ENCODE results near the gene CARF. TPM values are rescaled to one million over a fixed set of nuclear protein-coding genes. Genes with fewer than 3 reads are reported as not detected.

The CARF gene
- total and polyA plus RNA-seq, 2 of the 13 experiments (the other 11 are each of a cell fraction or from before 2014, with no cell fraction given), result 3.0 to 5.4 TPM

DNA sequence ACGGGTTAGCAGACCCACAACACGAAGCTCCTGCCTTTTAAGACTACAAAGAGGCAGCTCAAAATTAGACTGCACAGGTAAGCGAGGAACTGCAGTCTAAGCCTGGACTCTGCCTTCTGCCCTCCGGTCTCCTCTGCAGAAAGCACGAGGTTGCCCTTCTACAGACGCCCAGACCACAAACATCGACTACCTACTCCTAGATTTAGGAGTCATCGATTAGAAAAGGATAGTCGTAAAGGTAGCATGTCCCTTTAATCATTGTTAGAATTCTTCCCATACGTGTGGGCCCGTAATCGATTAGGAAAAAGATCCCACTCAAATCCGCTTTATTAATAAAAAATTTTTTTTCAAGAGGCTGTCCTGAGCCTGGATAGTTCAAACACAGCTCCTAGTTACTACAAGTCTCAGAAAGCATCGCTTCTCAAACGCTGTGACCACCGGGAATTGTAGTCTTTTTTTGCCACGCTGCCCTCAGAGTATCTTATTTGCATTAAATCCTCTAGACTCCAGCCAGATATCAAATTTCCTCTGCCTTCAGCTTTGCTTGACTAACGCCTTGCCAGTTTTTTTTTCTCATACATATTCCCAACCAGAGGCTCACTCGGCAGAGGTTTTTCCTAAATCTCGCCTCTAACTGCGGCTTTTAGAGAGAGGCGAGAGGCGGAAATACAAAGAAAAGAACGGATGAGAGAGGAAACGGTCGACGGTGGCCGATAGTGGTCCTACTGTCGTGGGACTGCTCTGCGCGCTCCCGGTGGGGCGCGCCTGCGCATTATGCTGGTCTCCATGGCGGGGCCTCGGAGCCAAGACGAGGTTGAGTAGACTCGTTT, at the start of gene CARF, which contains the start of gene WDR12 (continued):
- TF ChIP-seq, protein P1, sequence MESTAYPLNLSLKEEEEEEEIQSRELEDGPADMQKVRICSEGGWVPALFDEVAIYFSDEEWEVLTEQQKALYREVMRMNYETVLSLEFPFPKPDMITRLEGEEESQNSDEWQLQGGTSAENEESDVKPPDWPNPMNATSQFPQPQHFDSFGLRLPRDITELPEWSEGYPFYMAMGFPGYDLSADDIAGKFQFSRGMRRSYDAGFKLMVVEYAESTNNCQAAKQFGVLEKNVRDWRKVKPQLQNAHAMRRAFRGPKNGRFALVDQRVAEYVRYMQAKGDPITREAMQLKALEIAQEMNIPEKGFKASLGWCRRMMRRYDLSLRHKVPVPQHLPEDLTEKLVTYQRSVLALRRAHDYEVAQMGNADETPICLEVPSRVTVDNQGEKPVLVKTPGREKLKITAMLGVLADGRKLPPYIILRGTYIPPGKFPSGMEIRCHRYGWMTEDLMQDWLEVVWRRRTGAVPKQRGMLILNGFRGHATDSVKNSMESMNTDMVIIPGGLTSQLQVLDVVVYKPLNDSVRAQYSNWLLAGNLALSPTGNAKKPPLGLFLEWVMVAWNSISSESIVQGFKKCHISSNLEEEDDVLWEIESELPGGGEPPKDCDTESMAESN (CRISPR knock-in tag; conservative IDR thresholded peaks at IDR 0.05), result 0 out of 2 replicates have a peak, but pooled peaks have one; percentile 47
- TF ChIP-seq SKI (IDR thresholded peaks at IDR 0.05; ENCODE audit: partially characterized antibody) (peak; percentile 14), ZNF24 (IDR thresholded peaks at IDR 0.05) (0 out of 2 replicates have a peak, but pooled peaks have one; percentile 24), ZNF225 (CRISPR knock-in tag; IDR thresholded peaks at IDR 0.05) (no peak), NFKB2 (CRISPR knock-in tag; IDR thresholded peaks at IDR 0.05; ENCODE audit: borderline replicate concordance) (no peak; the same call in 1 of the 2 replicates), SP4 (CRISPR knock-in tag; IDR thresholded peaks at IDR 0.05) (no peak; the same call in 1 of the 2 replicates), FOXM1 (CRISPR knock-in tag; IDR thresholded peaks at IDR 0.05) (no peak), ZEB1 (IDR thresholded peaks at IDR 0.05; ENCODE audit: insufficient replicate concordance, low read depth) (peak; percentile 38), ZSCAN12 (CRISPR knock-in tag; IDR thresholded peaks at IDR 0.05) (0 out of 2 replicates have a peak, but pooled peaks have one; percentile 46), ZSCAN21 (CRISPR knock-in tag; IDR thresholded peaks at IDR 0.05; ENCODE audit: borderline replicate concordance) (no peak), HOXA7 (CRISPR knock-in tag; IDR thresholded peaks at IDR 0.05) (no peak), SCMH1 (CRISPR knock-in tag; IDR thresholded peaks at IDR 0.05; ENCODE audit: borderline replicate concordance) (no peak), LCORL (IDR thresholded peaks at IDR 0.05) (no peak), LCORL (CRISPR knock-in tag; IDR thresholded peaks at IDR 0.05) (no peak), YEATS4 (CRISPR knock-in tag; IDR thresholded peaks at IDR 0.05; ENCODE audit: borderline replicate concordance) (peak; percentile 96; the same call in 1 of the 2 replicates), ZSCAN31 (CRISPR knock-in tag; IDR thresholded peaks at IDR 0.05; ENCODE audit: low read depth) (peak; percentile 92), AKAP8 (CRISPR knock-in tag; IDR thresholded peaks at IDR 0.05) (no peak), EEA1 (CRISPR knock-in tag; IDR thresholded peaks at IDR 0.05; ENCODE audit: borderline replicate concordance) (peak; percentile 28; the same call in 1 of the 2 replicates), ZNF383 (CRISPR knock-in tag; IDR thresholded peaks at IDR 0.05; ENCODE audit: borderline replicate concordance) (no peak)
- TF ChIP-seq, protein P2, sequence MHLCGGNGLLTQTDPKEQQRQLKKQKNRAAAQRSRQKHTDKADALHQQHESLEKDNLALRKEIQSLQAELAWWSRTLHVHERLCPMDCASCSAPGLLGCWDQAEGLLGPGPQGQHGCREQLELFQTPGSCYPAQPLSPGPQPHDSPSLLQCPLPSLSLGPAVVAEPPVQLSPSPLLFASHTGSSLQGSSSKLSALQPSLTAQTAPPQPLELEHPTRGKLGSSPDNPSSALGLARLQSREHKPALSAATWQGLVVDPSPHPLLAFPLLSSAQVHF (CRISPR knock-in tag; IDR thresholded peaks at IDR 0.05), result no peak
- TF ChIP-seq, protein P3, sequence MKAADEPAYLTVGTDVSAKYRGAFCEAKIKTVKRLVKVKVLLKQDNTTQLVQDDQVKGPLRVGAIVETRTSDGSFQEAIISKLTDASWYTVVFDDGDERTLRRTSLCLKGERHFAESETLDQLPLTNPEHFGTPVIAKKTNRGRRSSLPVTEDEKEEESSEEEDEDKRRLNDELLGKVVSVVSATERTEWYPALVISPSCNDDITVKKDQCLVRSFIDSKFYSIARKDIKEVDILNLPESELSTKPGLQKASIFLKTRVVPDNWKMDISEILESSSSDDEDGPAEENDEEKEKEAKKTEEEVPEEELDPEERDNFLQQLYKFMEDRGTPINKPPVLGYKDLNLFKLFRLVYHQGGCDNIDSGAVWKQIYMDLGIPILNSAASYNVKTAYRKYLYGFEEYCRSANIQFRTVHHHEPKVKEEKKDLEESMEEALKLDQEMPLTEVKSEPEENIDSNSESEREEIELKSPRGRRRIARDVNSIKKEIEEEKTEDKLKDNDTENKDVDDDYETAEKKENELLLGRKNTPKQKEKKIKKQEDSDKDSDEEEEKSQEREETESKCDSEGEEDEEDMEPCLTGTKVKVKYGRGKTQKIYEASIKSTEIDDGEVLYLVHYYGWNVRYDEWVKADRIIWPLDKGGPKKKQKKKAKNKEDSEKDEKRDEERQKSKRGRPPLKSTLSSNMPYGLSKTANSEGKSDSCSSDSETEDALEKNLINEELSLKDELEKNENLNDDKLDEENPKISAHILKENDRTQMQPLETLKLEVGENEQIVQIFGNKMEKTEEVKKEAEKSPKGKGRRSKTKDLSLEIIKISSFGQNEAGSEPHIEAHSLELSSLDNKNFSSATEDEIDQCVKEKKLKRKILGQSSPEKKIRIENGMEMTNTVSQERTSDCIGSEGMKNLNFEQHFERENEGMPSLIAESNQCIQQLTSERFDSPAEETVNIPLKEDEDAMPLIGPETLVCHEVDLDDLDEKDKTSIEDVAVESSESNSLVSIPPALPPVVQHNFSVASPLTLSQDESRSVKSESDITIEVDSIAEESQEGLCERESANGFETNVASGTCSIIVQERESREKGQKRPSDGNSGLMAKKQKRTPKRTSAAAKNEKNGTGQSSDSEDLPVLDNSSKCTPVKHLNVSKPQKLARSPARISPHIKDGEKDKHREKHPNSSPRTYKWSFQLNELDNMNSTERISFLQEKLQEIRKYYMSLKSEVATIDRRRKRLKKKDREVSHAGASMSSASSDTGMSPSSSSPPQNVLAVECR (CRISPR knock-in tag; IDR thresholded peaks at IDR 0.05; ENCODE audit: borderline replicate concordance), result peak; percentile 79; the same call in 1 of the 2 replicates
- TF ChIP-seq, protein P4, sequence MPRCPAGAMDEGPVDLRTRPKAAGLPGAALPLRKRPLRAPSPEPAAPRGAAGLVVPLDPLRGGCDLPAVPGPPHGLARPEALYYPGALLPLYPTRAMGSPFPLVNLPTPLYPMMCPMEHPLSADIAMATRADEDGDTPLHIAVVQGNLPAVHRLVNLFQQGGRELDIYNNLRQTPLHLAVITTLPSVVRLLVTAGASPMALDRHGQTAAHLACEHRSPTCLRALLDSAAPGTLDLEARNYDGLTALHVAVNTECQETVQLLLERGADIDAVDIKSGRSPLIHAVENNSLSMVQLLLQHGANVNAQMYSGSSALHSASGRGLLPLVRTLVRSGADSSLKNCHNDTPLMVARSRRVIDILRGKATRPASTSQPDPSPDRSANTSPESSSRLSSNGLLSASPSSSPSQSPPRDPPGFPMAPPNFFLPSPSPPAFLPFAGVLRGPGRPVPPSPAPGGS (CRISPR knock-in tag; IDR thresholded peaks at IDR 0.05), result 0 out of 2 replicates have a peak, but pooled peaks have one; percentile 57

Data from HepG2 (cell line).